Breast epithelium (tissue), 3 donors: ENCODE measurements around the gene TMEM41B.

Experiments
- CTCF ChIP-seq, 3 donors: fragments of 450-650 bp; IDR thresholded peaks; one replicate each; pipeline ENCODE4 v1.5.1; 2016 to 2017; ENCODE audit warnings: antibody characterized with exemption in 3 of 3, mild to moderate bottlenecking in 3 of 3, moderate library complexity in 3 of 3
- POLR2A ChIP-seq: fragments of 450-650 bp; IDR thresholded peaks from one replicate; pipeline ENCODE4 v1.6.1; 2016; ENCODE audit warnings: antibody characterized with exemption, mild to moderate bottlenecking, moderate library complexity

GRCh38 chr11:9332655-9333054, 18.3 kb upstream of the TMEM41B start:
- TF ChIP-seq POLR2A = no peak
- TF ChIP-seq CTCF (IDR thresholded peaks at IDR 0.05) = no peak
